ENCODE data around the gene HACE1.

The HACE1 gene

DNA sequence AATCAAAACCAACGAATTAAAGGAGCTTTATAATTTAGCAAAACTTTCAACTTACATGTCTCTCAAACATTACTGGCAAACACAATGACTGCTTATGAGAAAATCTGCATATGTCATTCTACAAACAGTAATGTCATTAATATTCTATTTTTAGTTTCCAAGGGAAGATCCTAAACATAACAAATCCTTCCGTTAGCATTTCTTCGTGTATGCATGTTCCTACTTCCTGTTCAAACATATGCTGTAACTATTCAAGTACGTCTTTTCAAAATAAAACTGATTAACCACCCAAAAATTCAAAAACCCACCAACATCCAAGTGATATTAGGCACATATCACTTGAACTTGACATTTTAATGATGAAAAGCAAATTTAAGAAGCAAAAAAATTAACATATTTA, 131.3 kb downstream of the HACE1 start:
- DNase-seq (ENCODE audit: low read depth in 1 of 2, low spot score in 1 of 2) = no peak
- H3K4me3 ChIP-seq (replicated peaks; ENCODE audit: insufficient read depth, low read length) = no peak overlapping the region
- H3K27ac ChIP-seq (replicated peaks) = no peak overlapping the region
- no peaks in the 10 kb centered on the region for H3K27me3 ChIP-seq (ENCODE audit: insufficient read depth, poor library complexity, severe bottlenecking)
- TF ChIP-seq, protein P1, sequence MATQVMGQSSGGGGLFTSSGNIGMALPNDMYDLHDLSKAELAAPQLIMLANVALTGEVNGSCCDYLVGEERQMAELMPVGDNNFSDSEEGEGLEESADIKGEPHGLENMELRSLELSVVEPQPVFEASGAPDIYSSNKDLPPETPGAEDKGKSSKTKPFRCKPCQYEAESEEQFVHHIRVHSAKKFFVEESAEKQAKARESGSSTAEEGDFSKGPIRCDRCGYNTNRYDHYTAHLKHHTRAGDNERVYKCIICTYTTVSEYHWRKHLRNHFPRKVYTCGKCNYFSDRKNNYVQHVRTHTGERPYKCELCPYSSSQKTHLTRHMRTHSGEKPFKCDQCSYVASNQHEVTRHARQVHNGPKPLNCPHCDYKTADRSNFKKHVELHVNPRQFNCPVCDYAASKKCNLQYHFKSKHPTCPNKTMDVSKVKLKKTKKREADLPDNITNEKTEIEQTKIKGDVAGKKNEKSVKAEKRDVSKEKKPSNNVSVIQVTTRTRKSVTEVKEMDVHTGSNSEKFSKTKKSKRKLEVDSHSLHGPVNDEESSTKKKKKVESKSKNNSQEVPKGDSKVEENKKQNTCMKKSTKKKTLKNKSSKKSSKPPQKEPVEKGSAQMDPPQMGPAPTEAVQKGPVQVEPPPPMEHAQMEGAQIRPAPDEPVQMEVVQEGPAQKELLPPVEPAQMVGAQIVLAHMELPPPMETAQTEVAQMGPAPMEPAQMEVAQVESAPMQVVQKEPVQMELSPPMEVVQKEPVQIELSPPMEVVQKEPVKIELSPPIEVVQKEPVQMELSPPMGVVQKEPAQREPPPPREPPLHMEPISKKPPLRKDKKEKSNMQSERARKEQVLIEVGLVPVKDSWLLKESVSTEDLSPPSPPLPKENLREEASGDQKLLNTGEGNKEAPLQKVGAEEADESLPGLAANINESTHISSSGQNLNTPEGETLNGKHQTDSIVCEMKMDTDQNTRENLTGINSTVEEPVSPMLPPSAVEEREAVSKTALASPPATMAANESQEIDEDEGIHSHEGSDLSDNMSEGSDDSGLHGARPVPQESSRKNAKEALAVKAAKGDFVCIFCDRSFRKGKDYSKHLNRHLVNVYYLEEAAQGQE (IDR thresholded peaks at IDR 0.05; ENCODE audit: insufficient replicate concordance, low read depth) = no peak
- no peak for TF ChIP-seq POLR2AphosphoS5 (IDR thresholded peaks at IDR 0.05; ENCODE audit: low read depth)
- no peak for TF ChIP-seq GABPA (IDR thresholded peaks at IDR 0.05; ENCODE audit: low read depth)
- TF ChIP-seq, protein P2, sequence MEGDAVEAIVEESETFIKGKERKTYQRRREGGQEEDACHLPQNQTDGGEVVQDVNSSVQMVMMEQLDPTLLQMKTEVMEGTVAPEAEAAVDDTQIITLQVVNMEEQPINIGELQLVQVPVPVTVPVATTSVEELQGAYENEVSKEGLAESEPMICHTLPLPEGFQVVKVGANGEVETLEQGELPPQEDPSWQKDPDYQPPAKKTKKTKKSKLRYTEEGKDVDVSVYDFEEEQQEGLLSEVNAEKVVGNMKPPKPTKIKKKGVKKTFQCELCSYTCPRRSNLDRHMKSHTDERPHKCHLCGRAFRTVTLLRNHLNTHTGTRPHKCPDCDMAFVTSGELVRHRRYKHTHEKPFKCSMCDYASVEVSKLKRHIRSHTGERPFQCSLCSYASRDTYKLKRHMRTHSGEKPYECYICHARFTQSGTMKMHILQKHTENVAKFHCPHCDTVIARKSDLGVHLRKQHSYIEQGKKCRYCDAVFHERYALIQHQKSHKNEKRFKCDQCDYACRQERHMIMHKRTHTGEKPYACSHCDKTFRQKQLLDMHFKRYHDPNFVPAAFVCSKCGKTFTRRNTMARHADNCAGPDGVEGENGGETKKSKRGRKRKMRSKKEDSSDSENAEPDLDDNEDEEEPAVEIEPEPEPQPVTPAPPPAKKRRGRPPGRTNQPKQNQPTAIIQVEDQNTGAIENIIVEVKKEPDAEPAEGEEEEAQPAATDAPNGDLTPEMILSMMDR (IDR thresholded peaks at IDR 0.05; ENCODE audit: insufficient read depth, low read length) = no peak
- TF ChIP-seq SPI1 (IDR thresholded peaks at IDR 0.05; ENCODE audit: borderline replicate concordance, low read depth) = no peak

DNA sequence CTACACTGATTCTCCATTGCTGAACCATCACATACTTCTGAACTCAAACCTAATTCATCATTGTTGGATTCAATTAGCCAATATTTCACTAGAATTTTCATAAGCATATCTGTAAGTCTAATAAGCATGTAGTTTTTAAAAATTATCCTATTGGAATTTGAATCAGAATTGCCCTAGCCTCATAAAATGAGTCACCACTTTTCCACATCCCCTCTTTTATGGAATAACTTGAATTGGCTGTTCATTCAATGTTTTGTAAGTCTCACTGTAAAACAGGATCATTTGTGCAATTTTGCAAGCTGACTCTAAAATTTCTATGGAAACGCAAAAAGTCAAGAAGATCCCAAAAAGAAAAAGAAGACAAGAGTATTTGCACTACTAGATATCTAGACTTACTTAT, 141.0 kb downstream of the HACE1 start:
- DNase-seq (ENCODE audit: low read depth in 1 of 2, low spot score in 1 of 2) = no peak
- TF ChIP-seq SPI1 (IDR thresholded peaks at IDR 0.05; ENCODE audit: borderline replicate concordance, low read depth) (no peak), POLR2AphosphoS5 (IDR thresholded peaks at IDR 0.05; ENCODE audit: low read depth) (no peak), GABPA (IDR thresholded peaks at IDR 0.05; ENCODE audit: low read depth) (no peak)
- TF ChIP-seq, protein P2 (IDR thresholded peaks at IDR 0.05; ENCODE audit: insufficient read depth, low read length) = no peak
- TF ChIP-seq, protein P1 (IDR thresholded peaks at IDR 0.05; ENCODE audit: insufficient replicate concordance, low read depth) = no peak
- Histone ChIP-seq H3K4me3 (replicated peaks; ENCODE audit: insufficient read depth, low read length) (no peak overlapping the region), H3K27me3 (ENCODE audit: insufficient read depth, poor library complexity, severe bottlenecking) (no peaks in the 10 kb centered on the region), H3K27ac (replicated peaks) (no peak overlapping the region)

DNA sequence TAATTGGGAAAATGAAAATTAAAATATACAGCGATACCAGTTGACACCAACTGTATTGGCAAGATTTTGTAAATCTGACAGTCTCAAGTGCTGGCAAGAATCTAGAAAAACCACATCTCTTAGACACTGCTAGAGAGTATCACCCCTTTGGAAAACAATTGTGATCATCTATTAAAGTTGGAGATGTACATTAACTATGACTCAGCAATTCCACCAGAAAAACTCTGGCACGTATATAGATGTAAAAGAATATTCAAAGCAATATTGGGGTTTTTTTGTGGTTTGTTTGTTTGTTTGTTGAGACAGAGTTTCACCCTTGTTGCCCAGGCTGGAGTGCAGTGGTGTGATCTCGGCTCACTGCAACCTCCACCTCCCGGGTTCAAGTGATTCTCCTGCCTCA, 142.9 kb downstream of the HACE1 start:
- Histone ChIP-seq H3K4me3 (replicated peaks; ENCODE audit: insufficient read depth, low read length) (no peak overlapping the region), H3K27ac (replicated peaks) (no peak overlapping the region), H3K27me3 (ENCODE audit: insufficient read depth, poor library complexity, severe bottlenecking) (no peaks in the 10 kb centered on the region)
- no peak for DNase-seq (ENCODE audit: low read depth in 1 of 2, low spot score in 1 of 2)
- TF ChIP-seq, protein P2 (IDR thresholded peaks at IDR 0.05; ENCODE audit: insufficient read depth, low read length) = no peak
- TF ChIP-seq SPI1 (IDR thresholded peaks at IDR 0.05; ENCODE audit: borderline replicate concordance, low read depth) (no peak), GABPA (IDR thresholded peaks at IDR 0.05; ENCODE audit: low read depth) (no peak), POLR2AphosphoS5 (IDR thresholded peaks at IDR 0.05; ENCODE audit: low read depth) (no peak)
- TF ChIP-seq, protein P1 (IDR thresholded peaks at IDR 0.05; ENCODE audit: insufficient replicate concordance, low read depth) = no peak

All from HL-60 (cell line).